Bone marrow (tissue), 2 donors: Measurements from ENCODE around the gene SCARF2.
"Not testable (repeated sequence)": the region's sequence is repeated elsewhere in the genome, so short reads cannot be mapped to it uniquely, and the experiment has no call there.

Experiments
- DNase-seq, 2 donors: peaks; one replicate each; lab custom pipeline; 2025; lab: John Stamatoyannopoulos, UW

SCARF2 gene

GRCh38 chr22:20427104-20427944 lies 10.3 kb downstream of the SCARF2 start:
- no peak for DNase-seq

GRCh38 chr22:20426259-20426615 lies 11.4 kb downstream of the SCARF2 start:
- no peak for DNase-seq

GRCh38 chr22:20425566-20426258 lies 11.9 kb downstream of the SCARF2 start:
- no peak for DNase-seq

- DNase-seq = no peak
These were observed 12.6 kb downstream of the SCARF2 start for GRCh38 chr22:20424932-20425565.

GRCh38 chr22:20424568-20424931 lies 13.1 kb downstream of the SCARF2 start:
- no peak for DNase-seq

GRCh38 chr22:20423906-20424551 lies 13.6 kb downstream of the SCARF2 start:
- DNase-seq = no peak

- no peak for DNase-seq
These were observed 14.4 kb downstream of the SCARF2 start for GRCh38 chr22:20423008-20423905.

- DNase-seq = no peak
These were observed 15.2 kb downstream of the SCARF2 start for GRCh38 chr22:20422271-20423007.

- no peak for DNase-seq
These were observed 16.1 kb downstream of the SCARF2 start for GRCh38 chr22:20421507-20421874.

GRCh38 chr22:20420157-20420842 lies 17.3 kb downstream of the SCARF2 start:
- no peak for DNase-seq

- no peak for DNase-seq
These were observed 18.0 kb downstream of the SCARF2 start for GRCh38 chr22:20419664-20419951.

- peak; percentile 14 to 39 for DNase-seq
These were observed 19.3 kb downstream of the SCARF2 start for GRCh38 chr22:20418211-20418788.

- not testable (repeated sequence) for DNase-seq
These were observed 21.9 kb downstream of the SCARF2 start for GRCh38 chr22:20415699-20416098.

- DNase-seq = not testable (repeated sequence)
These were observed 22.4 kb downstream of the SCARF2 start for GRCh38 chr22:20415241-20415640.

GRCh38 chr22:20414450-20414849 lies 23.2 kb downstream of the SCARF2 start:
- no peak for DNase-seq

- no peak for DNase-seq
These were observed 23.6 kb downstream of the SCARF2 start for GRCh38 chr22:20414059-20414440.

- DNase-seq = no peak
These were observed 24.2 kb downstream of the SCARF2 start for GRCh38 chr22:20413217-20414058.

- DNase-seq = no peak
These were observed 25.0 kb downstream of the SCARF2 start for GRCh38 chr22:20412474-20413216.
